Activated naive CD4-positive, alpha-beta T cell treated with anti-CD3 and anti-CD28 coated beads, Interleukin-2, amount 50 U/mL, for 16 hours (primary cell): Measurements from ENCODE around the gene GPM6B.

Source experiments
- DNase-seq: peaks from one replicate; pipeline ENCODE4 v3.0.0-alpha.2; 2020

GPM6B gene

DNA sequence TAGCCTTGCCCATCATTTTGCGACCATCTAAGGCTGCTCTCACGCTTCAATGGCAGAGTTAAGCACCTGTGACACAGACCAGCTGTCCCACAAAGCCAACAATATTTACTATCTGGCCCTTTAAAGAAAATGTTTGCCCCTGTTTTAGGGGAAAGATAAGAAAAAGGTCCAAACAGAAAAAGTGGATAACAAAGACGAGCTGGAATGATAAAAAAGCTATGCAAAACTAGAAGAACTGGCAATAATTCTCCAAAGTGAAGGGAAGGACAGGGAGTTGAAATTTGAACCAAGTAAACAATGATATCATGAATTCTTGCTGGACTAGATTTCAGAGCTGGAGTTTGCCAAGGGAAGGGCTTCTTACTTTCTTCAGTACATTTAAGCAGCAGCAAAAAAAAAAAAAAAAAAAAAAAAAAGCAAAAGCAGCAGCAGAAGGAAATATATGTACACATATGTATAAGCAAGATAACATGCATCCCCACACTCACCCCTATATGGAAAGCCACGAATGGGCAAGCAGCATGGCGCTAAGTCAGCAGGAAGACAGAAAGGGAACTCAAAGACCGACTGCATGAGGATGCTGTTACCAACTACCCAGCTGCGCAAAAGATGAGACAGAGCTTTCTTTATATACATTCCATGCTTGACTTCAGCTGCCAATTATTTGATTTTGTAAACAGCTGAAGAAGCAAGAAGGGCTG, 94.9 kb downstream of the GPM6B start:
- no peak for DNase-seq

GRCh38 chrX:13721371-13721770, 95.5 kb downstream of the GPM6B start:
- no peak for DNase-seq
